Transverse colon (tissue), 4 donors: ENCODE data around the gene CTNND2. TPM values are rescaled to one million over a fixed set of nuclear protein-coding genes. Genes with fewer than 3 reads are reported as not detected.

Source experiments
- DNase-seq: peaks from one replicate; pipeline ENCODE4 v3.0.0-alpha.2; 2019
- H3K27ac ChIP-seq, 4 donors: fragments of 200-600 bp; sonication (generic); 2 replicates each; pipeline ENCODE4 v1.5.1; 2016 to 2018; ENCODE audit warnings: inconsistent platforms in 4 of 4
- H3K27me3 ChIP-seq: fragments of 200-600 bp; sonication (generic); 2 replicates; pipeline ENCODE4 v1.5.1; 2017; ENCODE audit warnings: inconsistent platforms
- H3K36me3 ChIP-seq, 4 donors: fragments of 200-600 bp; sonication (generic); 2 replicates each; pipeline ENCODE4 v1.5.1; 2017 to 2019; ENCODE audit warnings: inconsistent platforms in 4 of 4
- H3K4me1 ChIP-seq, 4 donors: fragments of 200-600 bp; sonication (generic); 2 replicates each; pipeline ENCODE4 v1.5.1; 2017 to 2020; ENCODE audit warnings: inconsistent platforms in 4 of 4
- H3K4me3 ChIP-seq, 4 donors: fragments of 200-600 bp; sonication (generic); 1 replicate in 1 of 4; 2 replicates in 3 of 4; pipeline versions ENCODE4 v1.5.1 to v1.6.1; 2017 to 2019; ENCODE audit warnings: inconsistent platforms in 4 of 4
- H3K9me3 ChIP-seq, 2 donors: fragments of 200-600 bp; sonication (generic); 2 replicates each; pipeline ENCODE4 v1.5.1; 2017 to 2019; ENCODE audit warnings: inconsistent platforms in 2 of 2
- EP300 ChIP-seq: sonication (generic); formaldehyde crosslinking; IDR thresholded peaks from one replicate; pipeline ENCODE4 v1.6.1; 2017; ENCODE audit warnings: antibody characterized with exemption, low read depth
- POLR2A ChIP-seq: fragments of 450-650 bp; IDR thresholded peaks from one replicate; pipeline ENCODE4 v1.6.1; 2016; ENCODE audit warnings: antibody characterized with exemption, mild to moderate bottlenecking, moderate library complexity
- POLR2AphosphoS5 ChIP-seq, 3 donors: sonication (generic); formaldehyde crosslinking; IDR thresholded peaks; one replicate each; pipeline ENCODE4 v1.6.1; 2016; ENCODE audit warnings: antibody characterized with exemption in 3 of 3
- WGBS, 2 donors: methylation state at CpG; one replicate each; pipeline ENCODE4 v1.1.5; 2018; ENCODE audit warnings: low coverage in 1 of 2; 5-methylcytosine and 5-hydroxymethylcytosine counted together
- in situ Hi-C, 4 donors: fragments of 200-750 bp; cut with MboI; loops; one replicate each; pipeline versions ENCODE4 v1.15.0 to v1.15.1; 2017; ENCODE audit warnings: low sequenced_read_pairs in 3 of 4, low pct_ligation_motif_present in 1 of 4, low pct_unique_long_range_greater_than_20kb in 1 of 4
- intact Hi-C: fragments of 100-400 bp; cut with DNase I; formaldehyde crosslinking; loops from one replicate; pipeline ENCODE4 v1.15.1; 2023; ENCODE audit warnings: low total_unique reads
- total RNA-seq, 4 donors: library from RNA; depleted of rRNA; stranded (reverse); fragments of >200 nt; gene quantifications; one replicate each; pipeline ENCODE4 v1.1.0, GENCODE V29; 2016
- TF ChIP-seq, protein P1 (sequence below), 5 experiments: fragments of 200-600 bp in 3 of 5; fragments of 450-650 bp in 2 of 5; sonication (generic) in 3 of 5; IDR thresholded peaks; 1 replicate in 2 of 5; 2 replicates in 3 of 5; pipeline ENCODE4 v1.5.1; 2016 to 2017; ENCODE audit warnings: antibody characterized with exemption in 5 of 5, inconsistent platforms in 3 of 5, mild to moderate bottlenecking in 2 of 5, moderate library complexity in 1 of 5

The CTNND2 gene
- total RNA-seq, 4 donors from 2014 or later: 1.9 to 2.1 TPM; not detected in 2

DNA sequence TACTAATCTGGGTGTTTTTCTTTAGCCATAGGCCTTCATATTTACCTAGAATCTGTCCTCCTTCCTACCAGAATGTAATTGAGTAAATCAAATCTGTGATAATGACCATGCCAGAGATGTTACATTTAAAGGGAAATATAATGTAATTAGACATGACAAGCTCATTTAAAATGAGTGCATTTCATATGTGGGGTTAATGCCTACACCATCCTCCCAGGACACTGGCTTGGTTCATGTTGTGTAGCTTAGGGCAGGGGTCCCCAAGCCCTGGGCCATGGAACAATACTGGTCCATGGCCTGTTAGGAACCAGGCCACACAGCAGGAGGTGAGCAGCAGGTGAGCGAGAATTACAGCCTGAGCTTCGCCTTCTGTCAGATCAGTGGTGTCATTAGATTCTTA lies 866.3 kb downstream of the CTNND2 start:
- 96% methylated on average over 2 of the region's 2 CpGs; no CpG with 5 or more reads in 1 of the 2 donors for WGBS, 2 donors
- H3K4me1 ChIP-seq: no peaks in the 10 kb centered on the region
- no peak for DNase-seq
- H3K9me3 ChIP-seq: no peaks in the 10 kb centered on the region
- TF ChIP-seq, protein P1, sequence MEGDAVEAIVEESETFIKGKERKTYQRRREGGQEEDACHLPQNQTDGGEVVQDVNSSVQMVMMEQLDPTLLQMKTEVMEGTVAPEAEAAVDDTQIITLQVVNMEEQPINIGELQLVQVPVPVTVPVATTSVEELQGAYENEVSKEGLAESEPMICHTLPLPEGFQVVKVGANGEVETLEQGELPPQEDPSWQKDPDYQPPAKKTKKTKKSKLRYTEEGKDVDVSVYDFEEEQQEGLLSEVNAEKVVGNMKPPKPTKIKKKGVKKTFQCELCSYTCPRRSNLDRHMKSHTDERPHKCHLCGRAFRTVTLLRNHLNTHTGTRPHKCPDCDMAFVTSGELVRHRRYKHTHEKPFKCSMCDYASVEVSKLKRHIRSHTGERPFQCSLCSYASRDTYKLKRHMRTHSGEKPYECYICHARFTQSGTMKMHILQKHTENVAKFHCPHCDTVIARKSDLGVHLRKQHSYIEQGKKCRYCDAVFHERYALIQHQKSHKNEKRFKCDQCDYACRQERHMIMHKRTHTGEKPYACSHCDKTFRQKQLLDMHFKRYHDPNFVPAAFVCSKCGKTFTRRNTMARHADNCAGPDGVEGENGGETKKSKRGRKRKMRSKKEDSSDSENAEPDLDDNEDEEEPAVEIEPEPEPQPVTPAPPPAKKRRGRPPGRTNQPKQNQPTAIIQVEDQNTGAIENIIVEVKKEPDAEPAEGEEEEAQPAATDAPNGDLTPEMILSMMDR (IDR thresholded peaks at IDR 0.05): no peak
- TF ChIP-seq POLR2AphosphoS5 (IDR thresholded peaks at IDR 0.05) (no peak), POLR2A (no peak), EP300 (no peak)
- intact Hi-C loops: loop anchor here (2.0 kb wide), 1 partner anchor 63 kb away; no protein-coding TSS in a partner anchor
- H3K4me3 ChIP-seq: no peak overlapping the region
- in situ Hi-C loops: no loop called here
- H3K27me3 ChIP-seq: no peaks in the 10 kb centered on the region
- no peak overlapping the region for H3K27ac ChIP-seq
- no peaks in the 10 kb centered on the region for H3K36me3 ChIP-seq

DNA sequence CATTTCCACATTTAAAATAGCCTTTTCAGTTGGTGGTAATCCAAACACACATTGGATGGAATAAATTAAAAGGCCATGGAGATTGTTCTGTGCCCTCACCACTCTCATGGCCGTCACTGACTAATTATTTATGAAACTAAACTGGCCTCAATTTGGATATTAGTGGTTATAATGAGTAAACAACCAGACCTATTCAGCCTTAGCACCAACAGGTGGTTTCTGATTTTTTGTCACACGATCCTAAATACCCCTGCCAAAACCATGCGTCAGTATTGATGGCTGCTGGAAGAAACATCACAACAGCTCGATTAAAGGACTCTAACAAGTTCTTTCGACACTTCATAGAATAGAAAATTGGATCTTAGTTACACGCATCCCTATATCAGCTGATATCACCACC lies 867.2 kb downstream of the CTNND2 start:
- 77 to 79% methylated on average over 3 to 6 of the region's 6 CpGs for WGBS, 2 donors

DNA sequence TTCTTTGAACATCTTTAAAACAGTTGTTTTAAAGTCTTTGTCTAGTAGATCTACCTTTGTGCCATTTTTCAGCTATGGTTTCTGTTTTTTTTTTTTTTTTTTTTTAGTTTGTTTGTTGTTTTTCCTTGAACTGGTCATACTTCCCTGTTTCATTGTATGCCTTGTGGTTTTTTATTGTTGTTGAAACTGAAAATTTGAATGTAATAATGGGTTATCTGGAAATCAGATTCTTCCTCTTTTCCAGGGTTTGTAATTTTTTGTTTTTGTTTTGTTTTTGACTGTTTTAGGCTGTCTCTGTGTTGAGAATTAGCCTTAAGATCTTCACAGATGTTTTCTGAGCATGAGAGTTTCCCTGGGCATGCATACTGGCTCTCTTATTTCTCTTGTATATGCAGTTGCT lies 873.6 kb downstream of the CTNND2 start:
- H3K4me3 ChIP-seq: no peak overlapping the region
- H3K4me1 ChIP-seq: no peaks in the 10 kb centered on the region
- in situ Hi-C loops: no loop called here
- TF ChIP-seq EP300: no peak
- no peak for TF ChIP-seq POLR2AphosphoS5 (IDR thresholded peaks at IDR 0.05)
- TF ChIP-seq, protein P1 (IDR thresholded peaks at IDR 0.05): no peak
- no peak for TF ChIP-seq POLR2A
- H3K9me3 ChIP-seq: peaks cover 0 to 8% of the 10 kb centered on the region in 2 donors
- H3K27ac ChIP-seq: no peak overlapping the region
- intact Hi-C loops: no loop called here
- DNase-seq: no peak
- H3K36me3 ChIP-seq: no peaks in the 10 kb centered on the region
- no peaks in the 10 kb centered on the region for H3K27me3 ChIP-seq

More for the DNA sequence above, 867.2 kb downstream of the CTNND2 start:
- no peaks in the 10 kb centered on the region for H3K27me3 ChIP-seq
- H3K36me3 ChIP-seq: no peaks in the 10 kb centered on the region
- TF ChIP-seq EP300 (no peak), POLR2AphosphoS5 (IDR thresholded peaks at IDR 0.05) (no peak), POLR2A (no peak)
- TF ChIP-seq, protein P1 (IDR thresholded peaks at IDR 0.05): no peak
- no peaks in the 10 kb centered on the region for H3K9me3 ChIP-seq
- in situ Hi-C loops: no loop called here
- no peak overlapping the region for H3K4me3 ChIP-seq
- H3K27ac ChIP-seq: no peak overlapping the region
- no peak for DNase-seq
- no peaks in the 10 kb centered on the region for H3K4me1 ChIP-seq
- intact Hi-C loops: loop anchor here (2.0 kb wide), 1 partner anchor 64 kb away; no protein-coding TSS in a partner anchor

DNA sequence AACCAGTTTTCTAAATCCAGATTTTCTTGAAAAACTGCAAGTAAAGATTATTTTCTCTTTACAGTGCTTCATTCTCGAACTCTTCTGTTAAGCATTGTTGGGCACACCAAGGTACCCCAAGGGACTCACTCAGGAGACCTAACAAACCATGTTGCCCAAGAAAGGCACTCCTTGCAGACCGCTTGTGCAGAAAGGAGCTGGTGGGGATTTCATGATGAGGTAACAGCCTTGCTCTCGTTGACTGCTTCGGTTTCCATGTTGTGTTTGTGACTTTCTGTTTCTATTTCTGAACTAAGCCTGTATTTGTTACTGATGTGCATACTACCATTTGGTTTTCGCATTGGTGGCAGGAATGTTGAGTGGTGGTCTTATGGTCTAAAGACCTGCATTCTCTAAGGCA lies 876.6 kb downstream of the CTNND2 start:
- H3K27ac ChIP-seq: no peak overlapping the region
- H3K27me3 ChIP-seq: no peaks in the 10 kb centered on the region
- 86 to 91% methylated on average over 5 of the region's 5 CpGs for WGBS, 2 donors
- intact Hi-C loops: no loop called here
- no peak overlapping the region for H3K4me3 ChIP-seq
- H3K36me3 ChIP-seq: no peaks in the 10 kb centered on the region
- peaks cover 0 to 8% of the 10 kb centered on the region in 2 donors for H3K9me3 ChIP-seq
- no peak for DNase-seq
- in situ Hi-C loops: no loop called here
- H3K4me1 ChIP-seq: no peaks in the 10 kb centered on the region
- TF ChIP-seq, protein P1 (IDR thresholded peaks at IDR 0.05): no peak
- TF ChIP-seq POLR2A (no peak), EP300 (no peak), POLR2AphosphoS5 (IDR thresholded peaks at IDR 0.05) (no peak)
